Ascending aorta (tissue), 2 donors: Measurements from ENCODE around the gene PTGIS. TPM values are rescaled to one million over a fixed set of nuclear protein-coding genes. Genes with fewer than 3 reads are reported as not detected.

Source experiments
- DNase-seq, 2 donors: peaks; one replicate each; pipeline ENCODE4 v3.0.0-alpha.2; 2019; ENCODE audit warnings: low spot score in 2 of 2
- H3K27ac ChIP-seq, 2 donors: fragments of 200-600 bp; sonication (generic); one replicate each; pipeline ENCODE4 v1.5.1; 2016 to 2017; ENCODE audit warnings: mild to moderate bottlenecking in 1 of 2
- H3K27me3 ChIP-seq: fragments of 200-600 bp; sonication (generic); one replicate; pipeline ENCODE4 v1.5.1; 2017
- H3K36me3 ChIP-seq, 2 donors: fragments of 200-600 bp; sonication (generic); one replicate each; pipeline ENCODE4 v1.5.1; 2016
- H3K4me1 ChIP-seq, 2 donors: fragments of 200-600 bp; sonication (generic); one replicate each; pipeline ENCODE4 v1.5.1; 2016 to 2017; ENCODE audit warnings: mild to moderate bottlenecking in 1 of 2
- H3K4me3 ChIP-seq, 2 donors: fragments of 200-600 bp; sonication (generic); one replicate each; pipeline ENCODE4 v1.5.1; 2016 to 2017; ENCODE audit warnings: mild to moderate bottlenecking in 1 of 2
- H3K9me3 ChIP-seq, 2 donors: fragments of 200-600 bp; sonication (generic); one replicate each; pipeline ENCODE4 v1.5.1; 2016
- CTCF ChIP-seq, 3 experiments: fragments of 200-600 bp in 2 of 3; fragments of 450-650 bp in 1 of 3; sonication (generic) in 2 of 3; IDR thresholded peaks; one replicate each; pipeline ENCODE4 v1.5.1; 2016 to 2019; ENCODE audit warnings: antibody characterized with exemption in 3 of 3, mild to moderate bottlenecking in 1 of 3, moderate library complexity in 1 of 3
- intact Hi-C: fragments of 100-400 bp; cut with DNase I; formaldehyde crosslinking; loops from one replicate; pipeline ENCODE4 v1.15.1; 2023
- total RNA-seq: library from RNA; depleted of rRNA; stranded (reverse); fragments of >200 nt; gene quantifications from one replicate; pipeline ENCODE4 v1.1.0, GENCODE V29; 2016

PTGIS gene
- total RNA-seq, 1 donor from 2014 or later: 288 TPM

- TF ChIP-seq CTCF (IDR thresholded peaks at IDR 0.05): no peak
- no peak overlapping the region for H3K27ac ChIP-seq
Observed at GRCh38 chr20:49501917-49502316, 66.0 kb downstream of the PTGIS start.

GRCh38 chr20:49497398-49497669 lies 70.6 kb downstream of the PTGIS start:
- no peak for DNase-seq
- Histone ChIP-seq H3K27me3 (no peaks in the 10 kb centered on the region), H3K4me3 (no peak overlapping the region), H3K27ac (no peak overlapping the region), H3K4me1 (no peaks in the 10 kb centered on the region), H3K36me3 (no peaks in the 10 kb centered on the region), H3K9me3 (no peaks in the 10 kb centered on the region)
- intact Hi-C loops: no loop called here
- no peak for TF ChIP-seq CTCF (IDR thresholded peaks at IDR 0.05)

More at GRCh38 chr20:49501917-49502316, 66.0 kb downstream of the PTGIS start:
- H3K4me3 ChIP-seq: no peak overlapping the region
- no peaks in the 10 kb centered on the region for H3K9me3 ChIP-seq
- no peak for DNase-seq
- no peaks in the 10 kb centered on the region for H3K27me3 ChIP-seq
- intact Hi-C loops: no loop called here
- peaks cover 14 to 20% of the 10 kb centered on the region in 2 donors for H3K36me3 ChIP-seq
- peaks cover 0 to 13% of the 10 kb centered on the region in 2 donors for H3K4me1 ChIP-seq

GRCh38 chr20:49496553-49497397 lies 71.2 kb downstream of the PTGIS start:
- H3K9me3 ChIP-seq: no peaks in the 10 kb centered on the region
- H3K36me3 ChIP-seq: no peaks in the 10 kb centered on the region
- TF ChIP-seq CTCF (IDR thresholded peaks at IDR 0.05): no peak
- no peak for DNase-seq
- no peak overlapping the region for H3K27ac ChIP-seq
- intact Hi-C loops: no loop called here
- no peaks in the 10 kb centered on the region for H3K27me3 ChIP-seq
- no peaks in the 10 kb centered on the region for H3K4me1 ChIP-seq
- no peak overlapping the region for H3K4me3 ChIP-seq

GRCh38 chr20:49496043-49496442 lies 71.9 kb downstream of the PTGIS start:
- no peaks in the 10 kb centered on the region for H3K27me3 ChIP-seq
- DNase-seq: no peak
- intact Hi-C loops: no loop called here
- H3K4me3 ChIP-seq: no peak overlapping the region
- H3K36me3 ChIP-seq: no peaks in the 10 kb centered on the region
- no peaks in the 10 kb centered on the region for H3K4me1 ChIP-seq
- H3K9me3 ChIP-seq: no peaks in the 10 kb centered on the region
- TF ChIP-seq CTCF (IDR thresholded peaks at IDR 0.05): no peak
- H3K27ac ChIP-seq: no peak overlapping the region

GRCh38 chr20:49490689-49491088 lies 77.2 kb downstream of the PTGIS start:
- Histone ChIP-seq H3K27ac (no peak overlapping the region), H3K4me3 (no peak overlapping the region), H3K27me3 (no peaks in the 10 kb centered on the region), H3K36me3 (no peaks in the 10 kb centered on the region), H3K9me3 (no peaks in the 10 kb centered on the region), H3K4me1 (no peaks in the 10 kb centered on the region)
- no peak for DNase-seq
- no peak for TF ChIP-seq CTCF (IDR thresholded peaks at IDR 0.05)
- intact Hi-C loops: no loop called here
